Measurements from ENCODE around the gene CLEC4A.

DNA sequence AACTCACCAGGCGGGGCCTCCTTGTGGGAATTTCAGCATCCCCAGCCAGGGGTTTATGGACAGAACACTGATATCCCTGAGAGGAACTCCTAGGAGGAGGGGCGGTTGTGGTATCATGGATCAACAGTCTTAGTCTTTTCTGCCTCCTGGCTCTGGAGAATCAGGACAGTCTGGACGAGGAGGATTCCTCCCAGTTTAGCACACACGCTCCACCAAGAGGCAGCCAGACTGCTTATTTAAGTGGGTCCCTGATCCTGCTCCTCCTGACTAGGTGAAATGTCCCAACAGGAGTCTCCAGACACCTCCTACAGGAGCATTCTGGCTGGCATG is 23.0 kb downstream of the CLEC4A start:
- TF ChIP-seq, protein P1, sequence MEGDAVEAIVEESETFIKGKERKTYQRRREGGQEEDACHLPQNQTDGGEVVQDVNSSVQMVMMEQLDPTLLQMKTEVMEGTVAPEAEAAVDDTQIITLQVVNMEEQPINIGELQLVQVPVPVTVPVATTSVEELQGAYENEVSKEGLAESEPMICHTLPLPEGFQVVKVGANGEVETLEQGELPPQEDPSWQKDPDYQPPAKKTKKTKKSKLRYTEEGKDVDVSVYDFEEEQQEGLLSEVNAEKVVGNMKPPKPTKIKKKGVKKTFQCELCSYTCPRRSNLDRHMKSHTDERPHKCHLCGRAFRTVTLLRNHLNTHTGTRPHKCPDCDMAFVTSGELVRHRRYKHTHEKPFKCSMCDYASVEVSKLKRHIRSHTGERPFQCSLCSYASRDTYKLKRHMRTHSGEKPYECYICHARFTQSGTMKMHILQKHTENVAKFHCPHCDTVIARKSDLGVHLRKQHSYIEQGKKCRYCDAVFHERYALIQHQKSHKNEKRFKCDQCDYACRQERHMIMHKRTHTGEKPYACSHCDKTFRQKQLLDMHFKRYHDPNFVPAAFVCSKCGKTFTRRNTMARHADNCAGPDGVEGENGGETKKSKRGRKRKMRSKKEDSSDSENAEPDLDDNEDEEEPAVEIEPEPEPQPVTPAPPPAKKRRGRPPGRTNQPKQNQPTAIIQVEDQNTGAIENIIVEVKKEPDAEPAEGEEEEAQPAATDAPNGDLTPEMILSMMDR (IDR thresholded peaks at IDR 0.05; ENCODE audit: low read depth, low read length, poor library complexity, severe bottlenecking) = no peak
- TF ChIP-seq EZH2phosphoT487 (IDR thresholded peaks at IDR 0.05; ENCODE audit: borderline replicate concordance, low read length) = no peak
